Left hindlimb (tissue), 1 donor: ENCODE measurements around the gene SLC7A9.
"Not testable (repeated sequence)": the region's sequence is repeated elsewhere in the genome, so short reads cannot be mapped to it uniquely, and the experiment has no call there.

Source experiments
- DNase-seq: peaks from one replicate; pipeline ENCODE4 v3.0.0-alpha.2; 2018

The SLC7A9 gene

DNA sequence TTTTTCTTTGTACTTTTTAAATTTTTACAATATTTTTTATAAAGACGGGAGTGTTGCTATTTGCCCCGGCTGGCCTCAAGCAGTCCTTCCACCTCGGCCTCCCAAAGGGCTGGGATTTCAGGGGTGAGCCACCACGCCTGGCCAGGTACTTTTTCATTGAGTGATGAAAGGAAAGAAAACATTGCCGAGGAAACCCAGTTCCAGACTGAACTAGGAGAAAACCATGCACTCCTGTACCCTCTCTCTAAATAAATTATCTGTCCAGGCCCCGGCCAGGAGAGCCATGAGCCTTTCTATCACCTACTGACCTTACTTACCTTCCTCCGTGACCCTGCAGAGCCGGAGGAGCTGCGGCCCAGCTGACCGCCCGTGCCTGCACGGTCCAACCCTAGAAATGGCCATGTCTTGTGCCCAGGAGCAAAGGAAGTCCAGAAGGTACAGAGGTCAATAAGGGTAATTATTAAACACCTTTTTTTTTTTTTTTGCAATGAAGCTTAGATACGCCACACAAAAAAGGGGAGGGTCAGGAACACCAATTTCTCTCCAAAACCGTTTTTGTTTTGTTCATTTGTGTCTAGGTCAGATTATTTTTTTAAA lies at the start of gene SLC7A9:
TSS of gene SLC7A9 (minus strand) at position 399 of the 597 bp plus-strand sequence. CDS start 1,233 bp downstream, outside the sequence.
- DNase-seq: no peak

DNA sequence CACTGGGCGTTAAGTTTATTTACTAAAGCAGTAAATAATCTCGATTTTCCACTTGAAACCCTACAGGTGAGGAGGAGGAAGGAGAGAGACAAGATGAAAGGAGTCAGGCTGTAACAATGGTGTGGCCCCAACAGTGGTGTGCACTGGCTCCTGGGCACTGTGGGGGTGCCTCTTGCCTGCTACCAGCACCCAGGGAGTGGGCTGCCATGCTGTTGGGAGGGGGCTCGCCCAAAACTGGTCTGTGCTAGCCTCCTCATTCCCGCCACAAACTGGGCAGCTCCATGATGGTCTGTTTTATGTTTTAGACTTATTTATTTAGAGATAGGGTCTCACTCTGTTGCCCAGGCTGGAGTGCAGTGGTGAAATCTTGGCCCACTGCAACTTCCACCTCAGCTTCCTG lies 49.8 kb upstream of the SLC7A9 start:
- DNase-seq: no peak

DNA sequence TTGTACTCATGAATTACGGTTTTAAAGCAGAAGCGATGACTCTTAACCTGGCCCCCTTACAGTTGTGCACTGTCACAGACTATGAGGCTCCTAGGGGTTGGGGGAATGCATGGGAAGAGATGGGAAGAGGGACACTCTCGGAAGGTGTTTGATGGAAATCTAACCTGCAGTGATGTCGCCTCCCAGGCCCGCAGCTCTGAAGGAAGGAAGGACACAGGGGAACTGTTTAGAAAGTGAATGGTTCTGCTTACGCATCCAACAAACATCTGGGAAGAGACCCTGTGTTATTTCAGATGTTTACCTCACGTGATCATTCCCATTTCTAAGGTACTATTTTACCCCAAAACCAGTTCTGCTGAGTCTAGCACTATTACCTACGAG lies 48.0 kb upstream of the SLC7A9 start:
- no peak for DNase-seq

DNA sequence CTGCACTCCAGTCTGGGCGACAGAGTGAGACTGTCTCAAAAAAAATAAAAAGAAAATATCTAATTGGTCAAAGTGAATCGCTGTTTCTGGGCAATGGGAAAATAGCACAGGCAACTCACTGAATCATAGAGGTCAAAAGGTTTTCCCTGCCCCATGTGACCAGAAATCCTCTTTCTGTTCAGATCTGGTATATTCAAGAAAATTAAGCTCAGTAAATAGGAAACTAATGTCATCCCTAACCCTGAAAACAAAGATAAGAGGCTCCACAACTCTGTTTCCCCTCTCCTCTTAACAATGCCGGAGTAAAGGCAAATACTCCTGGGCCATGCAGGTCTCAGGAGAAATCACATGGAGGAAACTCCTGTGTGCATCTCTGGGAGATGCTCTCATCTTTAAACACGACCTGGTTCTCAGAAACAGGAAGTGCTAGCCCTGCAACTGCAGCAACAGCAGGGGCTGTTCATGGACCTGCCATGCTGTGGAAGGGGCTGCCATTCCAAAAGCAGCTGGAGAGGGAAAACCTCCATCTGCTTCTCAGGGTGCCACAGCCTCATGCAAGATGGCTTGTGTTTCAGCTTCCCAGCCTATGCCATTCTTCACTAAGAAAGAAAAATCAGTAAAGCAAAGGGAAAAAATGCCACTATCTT lies 47.5 kb upstream of the SLC7A9 start:
- no peak for DNase-seq

DNA sequence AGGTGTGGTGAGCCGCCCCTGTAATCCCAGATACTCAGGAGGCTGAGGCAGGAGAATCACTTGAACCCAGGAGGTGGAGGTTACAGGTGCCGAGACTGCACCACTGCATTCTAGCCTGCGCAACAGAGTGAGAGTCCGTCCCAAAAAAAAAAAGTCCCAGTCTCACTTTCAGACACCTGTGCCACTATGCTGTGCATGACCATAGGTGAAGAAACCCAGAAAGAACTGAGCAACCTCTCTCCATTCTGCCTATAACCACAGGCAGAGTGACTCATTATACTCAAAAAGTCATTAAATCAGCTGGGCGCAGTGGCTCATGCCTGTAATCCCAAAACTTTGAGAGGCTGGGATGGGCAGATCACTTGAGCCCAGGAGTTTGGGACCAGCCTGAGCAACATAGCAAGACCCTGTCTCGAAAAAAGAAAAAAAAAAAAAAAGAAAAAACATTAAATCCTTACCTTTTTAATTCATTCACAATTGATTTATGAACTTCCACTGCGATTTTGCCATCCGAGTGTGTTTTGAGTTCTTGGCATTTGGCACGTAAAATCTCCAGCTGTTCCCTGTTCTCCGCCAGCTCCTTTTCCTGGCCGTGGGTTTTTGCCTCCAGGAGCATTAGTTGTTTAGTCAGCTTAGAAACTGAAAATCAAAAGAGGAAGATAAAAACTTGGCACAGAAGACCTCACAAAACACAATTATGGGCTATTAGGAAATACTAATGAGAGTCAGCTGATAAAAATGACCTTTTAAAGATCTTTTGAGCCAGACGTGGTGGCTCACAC lies 45.5 kb upstream of the SLC7A9 start:
- no peak for DNase-seq

DNA sequence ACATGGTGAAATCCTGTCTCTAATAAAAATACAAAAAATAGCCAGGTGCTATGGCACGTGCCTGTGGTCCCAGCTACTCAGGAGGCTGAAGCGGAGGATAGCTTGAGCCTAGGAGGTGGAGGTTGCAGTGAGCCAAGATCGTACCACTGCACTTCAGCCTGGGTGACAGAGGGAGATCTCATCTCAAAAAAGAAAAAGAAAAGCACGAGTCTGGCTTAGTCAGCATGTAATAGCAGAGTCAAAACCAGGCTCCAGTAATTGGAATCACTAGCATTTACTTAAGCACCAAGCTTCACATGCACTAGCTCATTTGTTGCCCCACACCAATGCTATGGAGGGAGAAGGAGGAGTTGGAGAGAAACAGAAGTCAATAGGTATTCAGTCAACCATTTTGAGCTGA lies 41.9 kb upstream of the SLC7A9 start:
- no peak for DNase-seq

DNA sequence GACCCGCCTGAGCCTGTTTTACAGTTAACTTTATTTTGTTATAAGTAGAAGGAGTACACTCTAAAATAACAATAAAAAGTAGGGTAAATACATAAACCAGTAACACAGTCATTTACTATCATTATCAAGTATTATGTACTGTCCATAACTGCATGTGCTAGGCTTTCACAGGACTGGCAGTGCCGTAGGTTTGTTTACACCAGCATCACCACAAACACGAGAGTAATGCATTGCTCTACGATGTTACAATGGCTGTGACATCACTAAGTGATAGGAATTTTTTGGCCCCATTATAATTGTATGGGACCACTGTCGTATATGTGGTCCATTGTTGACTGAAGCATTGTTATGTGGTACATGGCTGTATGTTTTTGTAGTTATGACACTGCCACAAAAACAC lies 41.3 kb upstream of the SLC7A9 start:
- DNase-seq: no peak

DNA sequence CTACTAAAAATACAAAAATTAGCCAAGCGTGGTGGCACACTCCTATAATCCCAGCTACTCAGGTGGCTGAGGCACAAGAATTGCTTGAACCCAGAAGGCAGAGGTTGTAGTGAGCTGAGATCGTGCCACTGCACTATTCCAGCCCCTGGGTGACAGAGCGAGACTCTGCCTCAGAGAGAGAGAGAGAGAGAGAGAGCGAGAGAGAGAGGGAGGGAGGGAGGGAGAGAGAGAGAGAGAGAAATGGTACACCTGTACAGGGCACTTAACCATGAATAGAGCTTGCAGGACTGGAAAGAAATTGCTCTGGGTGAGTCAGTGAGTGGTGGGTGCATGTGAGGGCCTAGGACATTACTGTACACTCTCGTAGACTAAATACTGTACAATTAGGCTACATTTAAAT lies 40.5 kb upstream of the SLC7A9 start:
- no peak for DNase-seq

DNA sequence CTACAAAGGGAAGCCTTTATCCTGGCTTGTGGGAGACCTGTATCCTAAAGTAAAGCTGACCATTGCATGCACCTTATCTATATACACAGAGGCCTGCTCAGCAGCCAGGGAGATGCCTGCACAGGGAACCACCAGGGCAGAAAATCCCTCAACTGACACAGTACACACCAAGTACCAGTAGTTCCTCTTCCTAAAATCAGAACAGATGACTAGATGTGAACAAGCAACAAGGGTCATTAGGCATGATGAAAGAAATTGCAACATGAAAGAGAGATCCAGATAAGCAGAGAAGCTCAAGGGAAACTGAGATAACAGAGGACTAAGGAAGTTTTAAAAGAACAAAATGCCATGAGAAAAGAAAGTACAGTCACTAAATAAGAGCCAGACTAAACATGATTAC lies 39.7 kb upstream of the SLC7A9 start:
- DNase-seq: no peak

DNA sequence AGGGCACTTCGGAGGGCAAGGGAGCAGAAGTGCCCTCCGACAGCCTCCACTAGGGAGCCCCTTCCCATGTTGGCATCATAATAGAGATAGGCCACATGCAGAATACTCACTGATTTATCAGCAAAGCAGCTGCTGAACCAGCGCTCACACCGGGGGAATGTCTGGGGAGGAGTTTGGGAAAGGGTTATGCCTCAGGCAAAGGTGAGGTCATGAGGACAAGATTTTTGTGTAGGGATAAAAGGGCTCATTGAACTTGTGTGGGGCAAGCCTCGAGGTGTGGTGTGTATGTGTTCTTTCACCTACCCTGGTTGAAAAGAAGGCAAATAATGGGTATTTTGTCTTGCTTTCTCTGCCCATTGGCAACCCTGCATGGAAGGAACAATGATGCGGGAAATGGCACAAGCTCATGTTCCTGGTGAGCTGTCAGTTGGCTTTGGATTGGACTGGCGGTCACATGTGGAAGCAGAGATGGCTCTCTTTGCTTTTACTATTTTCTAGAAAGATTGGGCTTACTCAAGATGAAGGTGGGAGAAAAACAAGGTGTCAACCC lies 39.1 kb upstream of the SLC7A9 start:
- DNase-seq: no peak

DNA sequence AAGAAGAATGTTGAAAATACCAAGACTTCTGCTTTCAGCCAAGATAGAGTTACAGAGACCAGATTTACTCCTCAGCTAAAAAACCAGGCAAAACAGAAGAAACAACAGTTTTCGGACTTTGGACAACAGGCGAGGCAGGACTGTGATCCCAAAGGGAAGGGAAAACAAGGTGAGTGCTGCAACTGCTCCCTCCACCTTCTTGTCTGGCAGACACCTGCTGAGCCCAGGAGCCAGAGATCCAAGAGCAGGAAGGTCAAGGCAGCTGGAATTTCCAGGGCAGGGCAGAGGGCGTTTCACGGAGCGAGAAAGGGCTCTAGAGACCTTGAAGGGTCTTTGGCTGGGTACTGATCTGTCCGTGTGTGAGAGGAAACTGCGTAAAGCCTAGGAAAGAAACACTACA lies 32.9 kb upstream of the SLC7A9 start:
- DNase-seq: no peak

DNA sequence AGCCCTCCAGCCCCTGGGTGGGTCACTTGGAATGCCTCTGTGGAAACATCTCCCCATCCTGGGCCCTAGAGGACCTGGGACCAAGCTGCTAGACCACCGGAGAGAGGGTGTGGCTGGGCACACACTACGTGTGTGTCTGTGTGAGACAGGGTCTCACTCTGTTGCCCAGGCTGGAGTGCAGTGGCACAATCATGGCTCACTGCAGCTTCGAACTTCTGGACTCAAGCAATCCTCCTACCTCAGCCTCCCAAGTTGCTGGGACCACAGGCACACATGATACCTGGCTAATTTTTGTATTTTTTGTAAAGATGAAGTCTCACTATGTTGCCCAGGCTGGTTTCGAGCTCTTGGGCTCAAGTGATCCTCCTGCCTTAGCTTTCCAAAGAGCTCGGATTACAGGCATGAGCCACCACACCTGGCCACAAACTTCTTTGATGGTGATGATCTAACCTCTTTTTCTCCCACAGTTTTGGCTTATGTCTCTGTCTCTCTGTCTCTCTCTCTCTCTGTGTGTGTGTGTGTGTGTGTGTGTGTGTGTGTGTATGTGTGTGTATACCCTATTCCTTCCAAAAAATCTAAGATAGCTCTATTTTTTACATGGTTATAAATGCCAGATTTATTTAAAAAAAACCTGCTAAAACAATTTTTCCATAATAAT lies 32.1 kb upstream of the SLC7A9 start:
- no peak for DNase-seq

DNA sequence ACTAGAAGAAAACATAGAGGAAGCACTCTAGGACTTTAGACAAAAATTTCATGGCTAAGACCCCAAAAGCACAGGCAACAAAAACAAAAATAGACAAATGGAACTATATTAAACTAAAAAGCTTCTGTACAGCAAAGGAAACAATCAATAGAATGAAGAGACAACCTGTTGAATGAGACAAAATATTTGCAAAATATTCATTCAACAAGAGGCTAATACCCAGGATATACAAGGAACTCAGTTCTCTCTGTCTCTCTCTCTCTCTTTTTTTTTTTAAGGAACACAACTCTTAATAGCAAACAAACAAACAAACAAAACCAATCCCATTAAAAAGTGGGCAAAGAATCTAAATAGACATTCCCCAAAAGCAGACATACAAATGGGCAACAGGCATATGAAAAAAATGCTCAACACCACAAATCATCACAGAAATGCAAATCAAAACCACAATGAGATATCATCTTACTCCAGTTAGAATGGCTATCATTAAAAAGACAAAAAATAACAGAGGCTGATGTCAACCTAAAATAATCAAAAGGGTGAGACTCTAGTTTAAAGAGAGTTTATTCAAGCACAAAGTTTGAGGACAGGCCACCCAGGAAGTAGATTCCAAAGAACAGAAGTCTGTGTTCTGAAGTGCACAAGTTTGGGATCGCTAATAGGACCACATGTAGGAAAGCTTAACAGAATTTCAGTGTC lies 27.1 kb upstream of the SLC7A9 start:
- no peak for DNase-seq

DNA sequence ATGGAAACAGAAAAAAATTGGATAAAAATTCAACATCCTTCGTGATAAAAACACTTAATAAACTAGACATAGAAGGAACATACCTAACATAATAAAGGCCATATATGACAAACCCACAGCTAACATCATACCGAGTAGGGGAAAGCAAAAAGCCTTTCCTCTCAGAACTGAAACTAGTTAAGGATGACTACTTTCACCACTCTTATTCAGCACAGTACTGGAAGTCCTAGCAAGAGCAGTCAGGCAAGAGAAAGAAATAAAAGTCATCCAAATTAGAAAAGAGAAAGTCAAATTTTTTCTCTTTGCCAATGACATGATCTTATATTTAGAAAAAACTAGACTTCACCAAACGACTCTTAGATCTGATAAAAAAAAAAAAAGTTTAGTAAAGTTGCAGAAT lies 25.8 kb upstream of the SLC7A9 start:
- DNase-seq: no peak

DNA sequence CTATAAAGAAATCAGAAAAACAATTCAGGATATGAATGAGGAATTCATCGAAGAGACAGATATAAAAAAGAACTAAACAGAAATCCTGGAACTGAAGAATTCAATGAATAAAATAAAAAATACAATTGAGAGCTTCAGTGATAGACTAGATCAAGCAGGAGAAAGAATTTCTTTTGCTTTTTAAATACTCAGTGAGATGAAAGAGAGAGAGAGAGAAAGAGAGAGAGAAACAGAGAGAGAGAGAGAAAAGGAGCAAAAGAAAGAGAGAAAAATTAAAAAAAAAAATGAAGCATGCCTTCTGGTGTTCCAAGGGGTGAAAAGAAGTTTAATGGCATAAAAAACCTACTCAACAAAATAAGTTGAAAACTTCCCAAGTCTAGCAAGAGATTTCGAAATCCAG lies 22.0 kb upstream of the SLC7A9 start:
- DNase-seq: no peak

DNA sequence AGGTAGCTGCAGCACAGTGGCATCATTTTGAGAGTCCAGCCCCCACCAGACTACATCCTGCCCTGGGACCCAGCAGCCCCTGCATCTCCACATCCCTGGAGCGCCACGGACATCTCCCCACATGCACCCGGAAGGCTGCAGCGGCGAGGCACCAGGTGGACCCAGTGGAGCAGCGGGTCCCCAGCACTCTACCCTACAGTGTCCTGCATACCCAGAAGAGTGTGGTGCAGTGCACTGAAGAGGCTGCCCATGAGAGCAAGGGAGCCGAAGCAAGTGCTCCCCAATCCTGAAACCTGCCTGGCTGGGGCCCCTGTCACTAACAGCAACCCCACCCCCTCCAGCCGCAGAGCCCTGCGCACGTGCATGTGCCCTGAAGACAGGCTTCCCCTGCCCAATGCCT lies 21.3 kb upstream of the SLC7A9 start:
- no peak for DNase-seq

DNA sequence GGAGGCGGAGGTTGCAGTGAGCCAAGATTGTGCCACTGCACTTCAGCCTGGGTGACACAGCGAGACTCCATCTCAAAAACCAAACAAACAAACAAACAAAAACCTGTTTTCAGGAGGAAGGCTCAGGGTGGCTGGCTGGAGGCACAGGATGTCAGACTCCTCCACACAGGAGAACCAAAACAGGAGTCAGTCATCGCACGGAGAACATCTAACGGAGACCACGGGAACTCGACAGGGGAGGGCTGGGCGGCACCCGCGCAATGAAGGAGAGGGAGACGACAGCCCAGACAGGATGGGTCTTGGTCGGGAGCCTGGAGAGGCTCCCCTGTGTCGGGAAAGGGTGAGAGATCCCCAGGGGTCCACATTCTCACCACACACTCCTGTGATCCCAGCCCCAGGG lies 20.8 kb upstream of the SLC7A9 start:
- DNase-seq: no peak

DNA sequence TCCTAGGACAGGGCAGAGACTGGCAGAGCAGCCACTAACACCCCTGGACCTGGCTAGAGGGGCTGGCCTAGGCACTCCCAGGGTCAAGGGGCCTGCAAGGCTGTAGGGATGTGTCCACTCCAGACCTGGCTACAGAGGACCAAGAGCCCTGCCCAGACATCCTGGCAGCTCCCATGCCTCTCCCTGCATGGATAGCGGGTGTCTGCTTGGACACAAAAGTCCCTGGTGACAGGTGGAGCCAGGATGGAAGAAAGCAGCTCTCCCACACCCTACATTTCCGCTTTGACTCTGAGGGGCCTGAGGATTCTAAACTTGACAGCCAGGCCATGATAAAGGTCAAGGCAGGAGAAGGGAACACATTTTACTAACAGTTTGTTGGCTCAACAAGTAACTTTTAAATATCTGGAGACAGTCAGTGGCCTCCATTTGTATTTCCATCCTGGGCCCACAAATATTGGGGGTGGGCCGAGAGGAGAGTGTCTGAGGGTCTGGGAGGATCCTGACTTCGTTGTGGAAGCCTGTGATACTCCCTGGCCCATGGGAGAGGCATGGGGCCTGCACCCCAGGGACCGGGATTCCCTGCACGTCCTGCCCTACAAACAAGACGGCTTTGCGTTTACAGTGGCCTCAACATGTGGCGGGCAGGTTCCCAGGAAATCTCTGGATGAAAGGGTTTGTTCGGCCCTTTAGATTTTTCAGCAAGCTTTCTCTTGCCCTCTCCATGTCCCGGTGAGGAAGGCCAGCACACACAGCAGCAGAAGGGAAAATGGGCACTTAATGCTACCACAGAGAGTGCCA lies 19.8 kb upstream of the SLC7A9 start:
- no peak for DNase-seq

DNA sequence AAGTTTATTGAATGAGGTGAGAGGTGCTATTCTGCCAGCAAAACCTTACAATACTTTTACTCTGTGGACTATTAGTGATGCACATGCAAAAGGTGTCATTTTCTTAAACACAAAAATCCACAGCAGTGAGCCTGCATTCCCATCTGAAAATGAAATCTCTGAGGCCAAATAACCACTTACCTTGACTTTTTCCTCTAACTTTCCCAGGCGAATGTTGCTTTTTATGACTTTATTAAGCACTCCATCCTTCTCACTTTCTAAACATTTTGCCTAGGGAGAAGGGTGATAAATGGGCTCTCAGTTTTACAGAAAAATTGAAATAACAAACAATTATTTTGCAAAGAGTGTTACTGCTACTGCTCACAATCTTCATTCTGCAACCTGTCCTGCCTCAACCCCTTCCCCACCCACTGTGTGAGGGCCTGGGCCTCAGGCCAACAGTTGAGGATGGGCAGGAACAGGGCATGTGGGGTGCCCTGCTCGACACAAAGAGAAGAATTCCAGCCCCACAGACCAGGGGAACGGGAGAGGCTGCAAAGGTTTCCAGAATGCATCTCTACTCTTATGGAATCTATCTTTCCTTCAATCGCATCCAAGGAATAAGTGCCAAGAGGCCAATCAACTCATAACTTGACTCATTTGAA lies 18.1 kb upstream of the SLC7A9 start:
- no peak for DNase-seq

DNA sequence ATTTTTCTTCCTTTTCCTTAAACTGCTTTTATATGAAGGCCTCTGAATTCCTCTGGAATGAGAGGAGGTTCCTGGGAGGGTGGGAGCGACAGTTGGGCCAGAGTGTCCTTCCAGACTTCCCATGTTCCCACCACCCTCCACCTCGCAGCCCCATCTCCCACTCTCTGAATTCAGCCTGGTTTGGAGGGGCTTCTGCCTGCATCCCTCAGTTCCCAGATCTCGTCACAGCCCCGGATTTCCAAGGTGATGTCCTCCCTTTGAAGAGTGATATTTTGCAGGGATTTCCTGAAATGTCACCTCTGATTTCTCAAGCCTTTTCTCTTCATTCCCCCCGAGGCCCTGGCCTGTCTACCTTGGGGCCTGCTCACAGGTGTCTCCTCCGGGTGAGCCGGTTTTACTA lies 16.7 kb upstream of the SLC7A9 start:
- no peak for DNase-seq

DNA sequence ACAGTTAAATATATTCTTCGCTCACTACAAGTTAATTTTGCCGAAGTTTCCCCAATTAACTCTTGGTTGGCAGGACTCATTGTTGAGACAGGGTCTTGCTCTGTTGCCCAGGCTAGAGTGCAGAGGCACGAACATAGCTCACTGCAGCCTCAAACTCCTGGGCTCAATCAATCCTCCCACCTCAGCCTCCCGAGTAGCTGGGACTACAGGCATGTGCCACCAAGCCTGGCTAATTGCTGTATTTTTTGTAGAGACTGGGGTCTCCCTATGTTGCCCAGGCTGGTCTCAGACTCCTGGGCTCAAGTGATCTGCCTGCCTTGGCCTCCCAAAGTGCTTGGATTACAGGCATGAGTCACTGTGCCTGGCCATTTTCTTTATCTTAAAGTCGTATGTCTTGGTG lies 15.7 kb upstream of the SLC7A9 start:
- DNase-seq: not testable (repeated sequence)

DNA sequence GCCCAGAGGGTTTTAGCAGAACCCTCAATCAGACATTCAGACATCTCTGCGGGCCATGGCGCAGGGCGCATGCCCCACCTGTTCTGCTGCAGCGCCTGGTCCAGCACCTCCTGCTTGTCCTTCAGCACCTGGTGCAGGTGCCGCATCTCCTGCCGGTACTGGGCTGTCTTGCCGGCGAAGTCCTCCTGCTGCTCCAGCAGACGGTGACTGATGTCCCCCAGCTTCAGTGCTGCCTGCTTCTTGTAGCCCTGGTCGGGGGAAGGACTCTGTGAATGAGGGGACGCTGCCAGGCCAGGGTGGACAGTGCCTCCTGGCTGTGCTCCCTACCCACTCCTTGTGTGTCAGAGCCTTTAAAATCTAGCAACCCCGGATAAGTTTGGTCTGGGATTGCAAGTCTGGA lies 12.2 kb upstream of the SLC7A9 start:
- DNase-seq: no peak
